ENCODE results near the gene CTNNBIP1. TPM values are rescaled to one million over a fixed set of nuclear protein-coding genes. Genes with fewer than 3 reads are reported as not detected.

Gene CTNNBIP1
- total and polyA plus RNA-seq, 8 donors = 12.3 to 49.8 (median 35.2) TPM

- intact Hi-C loops (cut with DNase I; ENCODE audit: low total_unique reads) = loop anchor here (5.0 to 10.0 kb wide), 2 partner anchors 70 to 163 kb away; partner anchors contain the start of genes LZIC, NMNAT1 and UBE4B
- Histone ChIP-seq H3K36me3 (peaks cover 12 to 48% (median 47%) of the 10 kb centered on the region in 4 donors), H3K4me1 (peaks cover 0 to 21% (median 17%) of the 10 kb centered on the region in 4 donors), H3K27me3 (no peaks in the 10 kb centered on the region), H3K4me3 (no peak overlapping the region), H3K9me3 (no peaks in the 10 kb centered on the region), H3K27ac (no peak overlapping the region)
- 89 to 98% (median 93%) methylated on average over 13 to 20 of the region's 20 CpGs for WGBS, 5 donors
- no peak for TF ChIP-seq POLR2AphosphoS5 (IDR thresholded peaks at IDR 0.05)
- TF ChIP-seq POLR2A (IDR thresholded peaks at IDR 0.05) = no peak
- TF ChIP-seq CTCF (IDR thresholded peaks at IDR 0.05) = no peak
- no peak for TF ChIP-seq EP300 (IDR thresholded peaks at IDR 0.05)
- no peak for DNase-seq
These were observed 38.2 kb downstream of the CTNNBIP1 start for GRCh38 chr1:9871707-9872425.

GRCh38 chr1:9871021-9871420, 39.0 kb downstream of the CTNNBIP1 start:
- H3K27ac ChIP-seq = no peak overlapping the region
- TF ChIP-seq POLR2A (IDR thresholded peaks at IDR 0.05) = no peak
- no peak for TF ChIP-seq CTCF (IDR thresholded peaks at IDR 0.05)
- TF ChIP-seq EP300 (IDR thresholded peaks at IDR 0.05) = no peak
- no peak for TF ChIP-seq POLR2AphosphoS5 (IDR thresholded peaks at IDR 0.05)
- WGBS, 5 donors = 90 to 97% (median 92%) methylated on average over 5 to 9 of the region's 9 CpGs
- H3K36me3 ChIP-seq = peaks cover 12 to 57% (median 55%) of the 10 kb centered on the region in 4 donors
- H3K4me1 ChIP-seq = peaks cover 0 to 16% (median 15%) of the 10 kb centered on the region in 4 donors
- DNase-seq = no peak
- intact Hi-C loops (cut with DNase I; ENCODE audit: low total_unique reads) = loop anchor here (5.0 to 10.0 kb wide), 2 partner anchors 71 to 164 kb away; partner anchors contain the start of genes LZIC, NMNAT1 and UBE4B
- H3K9me3 ChIP-seq = no peaks in the 10 kb centered on the region
- H3K27me3 ChIP-seq = no peaks in the 10 kb centered on the region
- no peak overlapping the region for H3K4me3 ChIP-seq

- Histone ChIP-seq H3K9me3 (no peaks in the 10 kb centered on the region), H3K27me3 (no peaks in the 10 kb centered on the region), H3K4me1 (peaks cover 0 to 14% (median 11%) of the 10 kb centered on the region in 4 donors), H3K4me3 (no peak overlapping the region), H3K36me3 (peaks cover 12 to 60% (median 59%) of the 10 kb centered on the region in 4 donors), H3K27ac (no peak overlapping the region)
- 84 to 88% (median 86%) methylated on average over 4 of the region's 4 CpGs for WGBS, 5 donors
- TF ChIP-seq POLR2AphosphoS5 (IDR thresholded peaks at IDR 0.05) (no peak), EP300 (IDR thresholded peaks at IDR 0.05) (no peak), CTCF (IDR thresholded peaks at IDR 0.05) (no peak), POLR2A (IDR thresholded peaks at IDR 0.05) (no peak)
- intact Hi-C loops (cut with DNase I; ENCODE audit: low total_unique reads) = loop anchor here (5.0 to 10.0 kb wide), 2 partner anchors 72 to 164 kb away; partner anchors contain the start of genes LZIC, NMNAT1 and UBE4B
- no peak for DNase-seq
These were observed 39.5 kb downstream of the CTNNBIP1 start for GRCh38 chr1:9870572-9870971.

- intact Hi-C loops (cut with DNase I; ENCODE audit: low total_unique reads) = loop anchor here (5.0 to 10.0 kb wide), 4 partner anchors 72 to 243 kb away; partner anchors contain the start of genes LZIC, NMNAT1 and UBE4B
- no peaks in the 10 kb centered on the region for H3K9me3 ChIP-seq
- 84 to 97% (median 89%) methylated on average over 11 to 13 of the region's 13 CpGs for WGBS, 5 donors
- no peak overlapping the region for H3K4me3 ChIP-seq
- no peaks in the 10 kb centered on the region for H3K27me3 ChIP-seq
- peaks cover 0 to 7% (median 4%) of the 10 kb centered on the region in 4 donors for H3K4me1 ChIP-seq
- no peak for DNase-seq
- peaks cover 12 to 63% (median 60%) of the 10 kb centered on the region in 4 donors for H3K36me3 ChIP-seq
- no peak overlapping the region for H3K27ac ChIP-seq
- TF ChIP-seq POLR2A (IDR thresholded peaks at IDR 0.05) (no peak), POLR2AphosphoS5 (IDR thresholded peaks at IDR 0.05) (no peak), EP300 (IDR thresholded peaks at IDR 0.05) (no peak), CTCF (IDR thresholded peaks at IDR 0.05) (no peak)
These were observed 40.2 kb downstream of the CTNNBIP1 start for GRCh38 chr1:9869831-9870251.
